Activated naive CD8-positive, alpha-beta T cell treated with anti-CD3 and anti-CD28 coated beads, Interleukin-2, amount 50 U/mL, for 24 hours (primary cell): Measurements from ENCODE around the gene POLR2E.

Experiments
- ATAC-seq: fragments of 150-1000 bp; cut with Tn5 transposase; one replicate; pipeline ENCODE4 v1.10.0; 2021
- DNase-seq: peaks from one replicate; pipeline ENCODE4 v3.0.0; 2021
- H3K27ac Mint-ChIP-seq: one replicate; pipeline ENCODE4 v1.8.0; 2021; ENCODE audit warnings: mild to moderate bottlenecking, mixed read lengths
- H3K27me3 Mint-ChIP-seq: one replicate; pipeline ENCODE4 v1.8.0; 2021; ENCODE audit warnings: mixed read lengths
- H3K36me3 Mint-ChIP-seq: one replicate; pipeline ENCODE4 v1.8.0; 2021; ENCODE audit warnings: low read depth, mixed read lengths
- H3K4me1 Mint-ChIP-seq: one replicate; pipeline ENCODE4 v1.8.0; 2021; ENCODE audit warnings: mixed read lengths
- H3K4me3 Mint-ChIP-seq: one replicate; pipeline ENCODE4 v1.8.0; 2021; ENCODE audit warnings: mild to moderate bottlenecking, moderate library complexity, mixed read lengths
- H3K9me3 Mint-ChIP-seq: one replicate; pipeline ENCODE4 v1.8.0; 2021; ENCODE audit warnings: mixed read lengths

Gene POLR2E

GRCh38 chr19:1085676-1086442 lies 9.3 kb downstream of the POLR2E start:
- H3K4me1 Mint-ChIP-seq = peaks cover 52% of the 10 kb centered on the region
- peak overlapping the region; percentile 59 for H3K27ac Mint-ChIP-seq
- no peaks in the 10 kb centered on the region for H3K9me3 Mint-ChIP-seq
- H3K4me3 Mint-ChIP-seq = no peak overlapping the region
- no peaks in the 10 kb centered on the region for H3K27me3 Mint-ChIP-seq
- DNase-seq (no peak), ATAC-seq (no peak)
- peaks cover 33% of the 10 kb centered on the region for H3K36me3 Mint-ChIP-seq

GRCh38 chr19:1085053-1085658 lies 10.0 kb downstream of the POLR2E start:
- H3K27me3 Mint-ChIP-seq = no peaks in the 10 kb centered on the region
- peaks cover 53% of the 10 kb centered on the region for H3K4me1 Mint-ChIP-seq
- H3K36me3 Mint-ChIP-seq = peaks cover 32% of the 10 kb centered on the region
- no peak for ATAC-seq
- H3K9me3 Mint-ChIP-seq = no peaks in the 10 kb centered on the region
- no peak for DNase-seq
- peak overlapping the region; percentile 59 for H3K27ac Mint-ChIP-seq
- peak overlapping the region; percentile 7 for H3K4me3 Mint-ChIP-seq

- no peaks in the 10 kb centered on the region for H3K9me3 Mint-ChIP-seq
- no peak for ATAC-seq
- no peak for DNase-seq
- peaks cover 57% of the 10 kb centered on the region for H3K4me1 Mint-ChIP-seq
- no peaks in the 10 kb centered on the region for H3K27me3 Mint-ChIP-seq
- peaks cover 33% of the 10 kb centered on the region for H3K36me3 Mint-ChIP-seq
- H3K27ac Mint-ChIP-seq = no peak overlapping the region
- H3K4me3 Mint-ChIP-seq = no peak overlapping the region
Observed at GRCh38 chr19:1084024-1084868, 10.9 kb downstream of the POLR2E start.

GRCh38 chr19:1082928-1083816 lies 12.0 kb downstream of the POLR2E start:
- DNase-seq (no peak), ATAC-seq (no peak)
- peaks cover 49% of the 10 kb centered on the region for H3K4me1 Mint-ChIP-seq
- H3K36me3 Mint-ChIP-seq = peaks cover 30% of the 10 kb centered on the region
- H3K4me3 Mint-ChIP-seq = no peak overlapping the region
- no peaks in the 10 kb centered on the region for H3K9me3 Mint-ChIP-seq
- no peak overlapping the region for H3K27ac Mint-ChIP-seq
- H3K27me3 Mint-ChIP-seq = no peaks in the 10 kb centered on the region

- Mint-ChIP-seq H3K9me3 (no peaks in the 10 kb centered on the region), H3K4me1 (peaks cover 49% of the 10 kb centered on the region), H3K27ac (peak overlapping the region; percentile 54), H3K4me3 (no peak overlapping the region), H3K27me3 (no peaks in the 10 kb centered on the region), H3K36me3 (peaks cover 28% of the 10 kb centered on the region)
- DNase-seq (peak; percentile 81), ATAC-seq (peak; percentile 67)
Observed at GRCh38 chr19:1082165-1082927, 12.8 kb downstream of the POLR2E start.

- Mint-ChIP-seq H3K27me3 (no peaks in the 10 kb centered on the region), H3K36me3 (peaks cover 31% of the 10 kb centered on the region), H3K4me3 (no peak overlapping the region), H3K27ac (no peak overlapping the region), H3K4me1 (peaks cover 55% of the 10 kb centered on the region), H3K9me3 (no peaks in the 10 kb centered on the region)
- ATAC-seq (no peak), DNase-seq (no peak)
Observed at GRCh38 chr19:1081301-1082164, 13.6 kb downstream of the POLR2E start.

- Mint-ChIP-seq H3K4me1 (peaks cover 62% of the 10 kb centered on the region), H3K27ac (no peak overlapping the region), H3K27me3 (no peaks in the 10 kb centered on the region), H3K9me3 (no peaks in the 10 kb centered on the region), H3K4me3 (no peak overlapping the region), H3K36me3 (peaks cover 38% of the 10 kb centered on the region)
- DNase-seq (no peak), ATAC-seq (no peak)
Observed at GRCh38 chr19:1080360-1081161, 14.6 kb downstream of the POLR2E start.

- Mint-ChIP-seq H3K27me3 (no peaks in the 10 kb centered on the region), H3K9me3 (no peaks in the 10 kb centered on the region), H3K27ac (no peak overlapping the region), H3K4me1 (peaks cover 64% of the 10 kb centered on the region), H3K36me3 (peaks cover 30% of the 10 kb centered on the region), H3K4me3 (no peak overlapping the region)
- peak; percentile 75 for DNase-seq
- no peak for ATAC-seq
Observed at GRCh38 chr19:1079566-1080111, 15.5 kb downstream of the POLR2E start.

GRCh38 chr19:1076951-1077350 lies 18.2 kb downstream of the POLR2E start:
- Mint-ChIP-seq H3K4me3 (peak overlapping the region; percentile 47), H3K36me3 (peaks cover 37% of the 10 kb centered on the region), H3K27me3 (no peaks in the 10 kb centered on the region), H3K27ac (peak overlapping the region; percentile 75), H3K9me3 (no peaks in the 10 kb centered on the region), H3K4me1 (peaks cover 74% of the 10 kb centered on the region)
- ATAC-seq (peak; percentile 84), DNase-seq (peak; percentile 86)

- H3K36me3 Mint-ChIP-seq = peaks cover 38% of the 10 kb centered on the region
- peaks cover 75% of the 10 kb centered on the region for H3K4me1 Mint-ChIP-seq
- peak overlapping the region; percentile 45 for H3K4me3 Mint-ChIP-seq
Observed at GRCh38 chr19:1076046-1076386, 19.2 kb downstream of the POLR2E start.

GRCh38 chr19:1074544-1075283 lies 20.5 kb downstream of the POLR2E start:
- peaks cover 40% of the 10 kb centered on the region for H3K36me3 Mint-ChIP-seq
- H3K9me3 Mint-ChIP-seq = no peaks in the 10 kb centered on the region
- DNase-seq (peak; percentile 84), ATAC-seq (peak; percentile 18)
- H3K27ac Mint-ChIP-seq = peak overlapping the region; percentile 71
- H3K4me1 Mint-ChIP-seq = peaks cover 71% of the 10 kb centered on the region
- peak overlapping the region; percentile 45 for H3K4me3 Mint-ChIP-seq
- H3K27me3 Mint-ChIP-seq = no peaks in the 10 kb centered on the region

More at GRCh38 chr19:1076046-1076386, 19.2 kb downstream of the POLR2E start:
- H3K27me3 Mint-ChIP-seq = no peaks in the 10 kb centered on the region
- peak overlapping the region; percentile 71 for H3K27ac Mint-ChIP-seq
- DNase-seq (no peak), ATAC-seq (no peak)
- H3K9me3 Mint-ChIP-seq = no peaks in the 10 kb centered on the region
